HepG2 (cell line): ENCODE data around the gene KMT2D. TPM values are rescaled to one million over a fixed set of nuclear protein-coding genes. Genes with fewer than 3 reads are reported as not detected.

ENCODE experiments used
- ARID2 ChIP-seq: sonication (generic); formaldehyde crosslinking; IDR thresholded peaks from 2 replicates; pipeline ENCODE4 v1.8.1; 2022; ENCODE audit warnings: mild to moderate bottlenecking, missing genetic modification reagents, borderline replicate concordance
- CAMTA2 ChIP-seq: sonication (generic); formaldehyde crosslinking; IDR thresholded peaks from 2 replicates; pipeline ENCODE4 v1.4.0; 2020; ENCODE audit warnings: mild to moderate bottlenecking, missing genetic modification reagents, borderline replicate concordance
- CEBPB ChIP-seq: IDR thresholded peaks from 2 replicates; pipeline ENCODE4 v1.6.1; 2011; ENCODE audit warnings: low read depth, low read length, improper control_type of control experiment, borderline replicate concordance
- GFI1 ChIP-seq: sonication (generic); formaldehyde crosslinking; IDR thresholded peaks from 2 replicates; pipeline ENCODE4 v1.5.0; 2020; ENCODE audit warnings: missing genetic modification reagents, mild to moderate bottlenecking, borderline replicate concordance
- GPBP1L1 ChIP-seq: sonication (generic); formaldehyde crosslinking; IDR thresholded peaks from 2 replicates; pipeline ENCODE4 v1.5.0; 2020; ENCODE audit warnings: mild to moderate bottlenecking, missing genetic modification reagents
- KLF15 ChIP-seq: sonication (generic); formaldehyde crosslinking; IDR thresholded peaks from 2 replicates; pipeline ENCODE4 v1.8.1; 2023; ENCODE audit warnings: borderline replicate concordance, mild to moderate bottlenecking, inconsistent platforms, missing genetic modification reagents, mixed read lengths
- TBL1XR1 ChIP-seq: fragments of 150-350 bp; IDR thresholded peaks from 2 replicates; pipeline ENCODE4 v1.6.1; 2014; ENCODE audit warnings: borderline replicate concordance, low read length; ENCODE audit not compliant: partially characterized antibody
- YY1 ChIP-seq: IDR thresholded peaks from 2 replicates; pipeline ENCODE4 v1.6.1; 2011; ENCODE audit warnings: low read length, low read depth, moderate library complexity, mild to moderate bottlenecking; ENCODE audit not compliant: insufficient read depth, insufficient replicate concordance
- ZFP1 ChIP-seq: IDR thresholded peaks from 2 replicates; pipeline ENCODE4 v1.6.1; 2016
- ZMYM3 ChIP-seq: sonication (generic); formaldehyde crosslinking; IDR thresholded peaks from 2 replicates; pipeline ENCODE4 v1.5.1; 2020; ENCODE audit warnings: mild to moderate bottlenecking, missing genetic modification reagents
- ZNF274 ChIP-seq: sonication (generic); formaldehyde crosslinking; IDR thresholded peaks from 2 replicates; pipeline ENCODE4 v1.5.1; 2020; ENCODE audit warnings: mild to moderate bottlenecking, missing genetic modification reagents
- ZNF430 ChIP-seq: sonication (generic); formaldehyde crosslinking; IDR thresholded peaks from 2 replicates; pipeline ENCODE4 v1.9.0; 2021; ENCODE audit warnings: mild to moderate bottlenecking, missing genetic modification reagents
- ZNF530 ChIP-seq: sonication (generic); formaldehyde crosslinking; IDR thresholded peaks from 2 replicates; pipeline ENCODE4 v1.5.0; 2020; ENCODE audit warnings: low read depth, mild to moderate bottlenecking, missing genetic modification reagents
- ZNF567 ChIP-seq: sonication (generic); formaldehyde crosslinking; IDR thresholded peaks from 2 replicates; pipeline ENCODE4 v1.8.1; 2023; ENCODE audit warnings: mild to moderate bottlenecking, missing genetic modification reagents, borderline replicate concordance
- ZNF629 ChIP-seq: sonication (generic); formaldehyde crosslinking; conservative IDR thresholded peaks from 2 replicates; pipeline ENCODE4 v1.5.0; 2020; ENCODE audit warnings: missing genetic modification reagents
- ZNF747 ChIP-seq: sonication (generic); formaldehyde crosslinking; IDR thresholded peaks from 2 replicates; pipeline ENCODE4 v1.8.1; 2023; ENCODE audit warnings: missing genetic modification reagents, mild to moderate bottlenecking, borderline replicate concordance
- ZNF782 ChIP-seq: sonication (generic); formaldehyde crosslinking; IDR thresholded peaks from 2 replicates; pipeline ENCODE4 v1.4.0; 2020; ENCODE audit warnings: missing genetic modification reagents, mild to moderate bottlenecking, borderline replicate concordance
- polyA plus RNA-seq, 8 experiments: library from polyadenylated mRNA; depleted of rRNA in 3 of 8; stranded (reverse) in 7 of 8; unstranded in 1 of 8; fragments of >200 nt; fragmentation: Illumina TruSeq in 4 of 8; extraction: Trizol in 4 of 8; gene quantifications; 2 replicates each; pipeline versions ENCODE4 v1.2.1 to v1.2.3, GENCODE V29; 2011 to 2016; ENCODE audit warnings: low read depth in 4 of 8, missing spikeins in 1 of 8, mixed read lengths in 1 of 8; ENCODE audit not compliant: insufficient read depth in 1 of 8
- total RNA-seq, 5 experiments: library from RNA; depleted of rRNA; stranded (reverse); fragments of >200 nt; fragmentation: Illumina TruSeq; extraction: Trizol; gene quantifications; 2 replicates each; pipeline ENCODE4 v1.2.3, GENCODE V29; 2016; ENCODE audit warnings: low read depth in 1 of 5
- TF ChIP-seq, protein P1 (sequence below): sonication (generic); formaldehyde crosslinking; IDR thresholded peaks from 2 replicates; pipeline ENCODE4 v1.9.0; 2021; ENCODE audit warnings: missing genetic modification reagents, mild to moderate bottlenecking, borderline replicate concordance
- TF ChIP-seq, protein P2 (sequence below): conservative IDR thresholded peaks from 2 replicates; pipeline ENCODE4 v1.6.1; 2018; ENCODE audit warnings: missing genetic modification reagents
- TF ChIP-seq, protein P3 (sequence below): sonication (generic); formaldehyde crosslinking; IDR thresholded peaks from 2 replicates; pipeline ENCODE4 v1.9.0; 2021; ENCODE audit warnings: missing genetic modification reagents, borderline replicate concordance

KMT2D gene
- total and polyA plus RNA-seq, 2 of the 13 experiments (the other 11 are each of a cell fraction or from before 2014, with no cell fraction given) = 8.1 to 10.4 TPM

DNA sequence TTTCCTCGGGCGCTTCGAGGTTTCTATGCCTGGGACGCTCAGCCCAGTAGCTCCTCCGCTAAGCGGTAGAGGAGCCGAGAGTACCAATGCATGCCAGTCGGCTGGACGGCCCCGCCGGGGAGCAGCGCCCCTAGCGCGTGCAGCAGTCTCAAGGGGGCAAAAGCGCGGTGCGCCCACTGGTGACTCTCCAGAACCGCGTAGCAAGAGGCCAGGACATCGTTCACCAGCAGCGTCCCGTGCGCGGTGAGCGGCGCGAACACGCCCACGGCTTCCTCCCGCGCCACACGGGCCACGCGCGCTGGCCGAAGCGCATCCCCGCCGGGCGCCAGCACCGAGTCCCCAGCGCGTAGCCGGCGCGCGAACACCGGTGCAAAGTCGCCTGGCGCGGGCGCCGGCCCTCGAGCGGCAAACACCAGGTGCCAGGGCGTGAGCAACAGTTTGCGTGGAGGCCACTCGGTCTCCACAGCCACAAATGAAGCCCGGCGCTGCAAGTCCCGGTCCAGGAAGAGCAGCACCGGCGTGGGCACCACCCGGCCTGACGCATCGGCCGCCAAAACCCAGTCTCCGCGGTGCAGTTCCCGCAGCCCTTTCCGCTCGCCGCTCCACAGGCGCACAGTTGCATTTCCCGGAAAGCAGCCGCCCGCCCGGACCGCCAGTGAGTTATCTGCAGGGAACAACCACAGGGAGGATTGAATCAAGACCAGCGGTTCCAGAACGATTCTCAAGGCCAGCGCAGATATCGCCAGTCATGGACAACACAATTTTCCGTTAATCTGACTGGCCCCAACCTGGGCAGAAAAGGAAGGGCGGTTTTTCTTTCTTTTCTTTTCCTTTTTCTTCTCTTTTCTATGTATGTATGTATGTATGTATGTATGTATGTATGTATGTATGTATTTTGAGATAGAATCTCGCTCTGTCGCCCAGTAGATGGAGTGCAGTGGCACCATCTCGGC is 29.5 kb upstream of the KMT2D start (continued):
- TF ChIP-seq KLF15 (CRISPR knock-in tag) = no peak
- no peak for TF ChIP-seq ZMYM3
- no peak for TF ChIP-seq ZNF274
- TF ChIP-seq GPBP1L1 (CRISPR knock-in tag) = no peak
- TF ChIP-seq GFI1 (CRISPR knock-in tag) = no peak
- no peak for TF ChIP-seq CEBPB
- TF ChIP-seq, protein P1, sequence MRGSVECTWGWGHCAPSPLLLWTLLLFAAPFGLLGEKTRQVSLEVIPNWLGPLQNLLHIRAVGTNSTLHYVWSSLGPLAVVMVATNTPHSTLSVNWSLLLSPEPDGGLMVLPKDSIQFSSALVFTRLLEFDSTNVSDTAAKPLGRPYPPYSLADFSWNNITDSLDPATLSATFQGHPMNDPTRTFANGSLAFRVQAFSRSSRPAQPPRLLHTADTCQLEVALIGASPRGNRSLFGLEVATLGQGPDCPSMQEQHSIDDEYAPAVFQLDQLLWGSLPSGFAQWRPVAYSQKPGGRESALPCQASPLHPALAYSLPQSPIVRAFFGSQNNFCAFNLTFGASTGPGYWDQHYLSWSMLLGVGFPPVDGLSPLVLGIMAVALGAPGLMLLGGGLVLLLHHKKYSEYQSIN (CRISPR knock-in tag) = no peak
- TF ChIP-seq ZNF530 = no peak
- TF ChIP-seq ZNF567 (CRISPR knock-in tag) = no peak
- TF ChIP-seq, protein P2, sequence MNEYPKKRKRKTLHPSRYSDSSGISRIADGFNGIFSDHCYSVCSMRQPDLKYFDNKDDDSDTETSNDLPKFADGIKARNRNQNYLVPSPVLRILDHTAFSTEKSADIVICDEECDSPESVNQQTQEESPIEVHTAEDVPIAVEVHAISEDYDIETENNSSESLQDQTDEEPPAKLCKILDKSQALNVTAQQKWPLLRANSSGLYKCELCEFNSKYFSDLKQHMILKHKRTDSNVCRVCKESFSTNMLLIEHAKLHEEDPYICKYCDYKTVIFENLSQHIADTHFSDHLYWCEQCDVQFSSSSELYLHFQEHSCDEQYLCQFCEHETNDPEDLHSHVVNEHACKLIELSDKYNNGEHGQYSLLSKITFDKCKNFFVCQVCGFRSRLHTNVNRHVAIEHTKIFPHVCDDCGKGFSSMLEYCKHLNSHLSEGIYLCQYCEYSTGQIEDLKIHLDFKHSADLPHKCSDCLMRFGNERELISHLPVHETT = no peak
- TF ChIP-seq CAMTA2 (CRISPR knock-in tag) = no peak
- TF ChIP-seq, protein P3, sequence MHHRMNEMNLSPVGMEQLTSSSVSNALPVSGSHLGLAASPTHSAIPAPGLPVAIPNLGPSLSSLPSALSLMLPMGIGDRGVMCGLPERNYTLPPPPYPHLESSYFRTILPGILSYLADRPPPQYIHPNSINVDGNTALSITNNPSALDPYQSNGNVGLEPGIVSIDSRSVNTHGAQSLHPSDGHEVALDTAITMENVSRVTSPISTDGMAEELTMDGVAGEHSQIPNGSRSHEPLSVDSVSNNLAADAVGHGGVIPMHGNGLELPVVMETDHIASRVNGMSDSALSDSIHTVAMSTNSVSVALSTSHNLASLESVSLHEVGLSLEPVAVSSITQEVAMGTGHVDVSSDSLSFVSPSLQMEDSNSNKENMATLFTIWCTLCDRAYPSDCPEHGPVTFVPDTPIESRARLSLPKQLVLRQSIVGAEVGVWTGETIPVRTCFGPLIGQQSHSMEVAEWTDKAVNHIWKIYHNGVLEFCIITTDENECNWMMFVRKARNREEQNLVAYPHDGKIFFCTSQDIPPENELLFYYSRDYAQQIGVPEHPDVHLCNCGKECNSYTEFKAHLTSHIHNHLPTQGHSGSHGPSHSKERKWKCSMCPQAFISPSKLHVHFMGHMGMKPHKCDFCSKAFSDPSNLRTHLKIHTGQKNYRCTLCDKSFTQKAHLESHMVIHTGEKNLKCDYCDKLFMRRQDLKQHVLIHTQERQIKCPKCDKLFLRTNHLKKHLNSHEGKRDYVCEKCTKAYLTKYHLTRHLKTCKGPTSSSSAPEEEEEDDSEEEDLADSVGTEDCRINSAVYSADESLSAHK (CRISPR knock-in tag) = no peak
- no peak for TF ChIP-seq YY1
- no peak for TF ChIP-seq ARID2 (CRISPR knock-in tag)
- no peak for TF ChIP-seq ZNF782 (CRISPR knock-in tag)
- TF ChIP-seq TBL1XR1 = no peak
- no peak for TF ChIP-seq ZNF430 (CRISPR knock-in tag)
- TF ChIP-seq ZNF629 (CRISPR knock-in tag) = no peak
- TF ChIP-seq ZFP1 (CRISPR knock-in tag) = no peak
- TF ChIP-seq ZNF747 = no peak
- TF ChIP-seq, all 625 proteins: peak for 11
